Femur (tissue), 1 donor: ENCODE data around the gene DPP10.
"Not testable (repeated sequence)": the region's sequence is repeated elsewhere in the genome, so short reads cannot be mapped to it uniquely, and the experiment has no call there.

ENCODE experiments used
- DNase-seq: peaks from one replicate; pipeline ENCODE4 v3.0.0-alpha.2; 2017

Gene DPP10

GRCh38 chr2:115297056-115297455, 854.6 kb downstream of the DPP10 start:
- no peak for DNase-seq

GRCh38 chr2:115299199-115299598, 856.8 kb downstream of the DPP10 start:
- DNase-seq, result no peak

- DNase-seq, result no peak
These were observed 863.3 kb downstream of the DPP10 start for GRCh38 chr2:115305712-115306111.

DNA sequence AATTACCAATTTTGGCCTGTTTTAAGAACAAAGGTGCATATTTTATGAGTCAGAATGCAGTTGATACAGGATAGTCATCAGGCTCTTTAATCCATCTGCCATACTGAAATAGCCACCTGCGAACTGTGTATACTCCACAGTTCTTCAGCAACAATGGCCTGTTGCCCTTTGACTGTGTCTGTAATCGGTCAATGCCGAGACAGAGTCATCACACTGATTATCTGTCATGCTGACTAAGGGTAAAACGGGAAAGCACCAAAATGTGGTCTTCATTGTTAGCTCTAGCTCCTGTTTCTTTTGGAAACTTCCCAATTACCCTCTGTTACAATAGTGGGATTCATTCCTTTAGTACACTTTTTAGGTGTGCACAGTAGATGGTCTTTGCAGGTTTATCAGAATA, 871.7 kb downstream of the DPP10 start:
- no peak for DNase-seq

GRCh38 chr2:115327061-115327460, 884.6 kb downstream of the DPP10 start:
- DNase-seq, result no peak

DNA sequence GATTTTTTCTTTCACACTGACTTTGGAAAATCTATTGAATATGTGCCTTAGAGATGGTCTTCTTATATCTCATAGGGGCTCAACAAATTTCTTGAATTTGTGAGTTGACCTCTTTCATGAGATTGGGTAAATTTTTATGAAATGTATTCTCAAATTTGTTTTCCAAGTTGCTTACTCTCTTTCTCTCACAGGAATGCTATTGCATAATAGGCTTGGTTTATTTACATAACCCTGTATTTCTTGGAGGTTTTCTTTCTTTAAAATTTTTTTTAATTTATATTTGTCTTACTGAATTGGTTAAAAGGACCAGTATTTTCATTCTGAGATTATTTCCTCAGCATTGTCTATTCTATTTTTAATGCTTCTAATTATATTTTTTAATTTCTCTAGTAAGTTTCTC, 917.1 kb downstream of the DPP10 start:
- DNase-seq, result no peak

GRCh38 chr2:115364093-115364492, 921.7 kb downstream of the DPP10 start:
- DNase-seq, result no peak

GRCh38 chr2:115369400-115369799, 927.0 kb downstream of the DPP10 start:
- DNase-seq, result no peak

DNA sequence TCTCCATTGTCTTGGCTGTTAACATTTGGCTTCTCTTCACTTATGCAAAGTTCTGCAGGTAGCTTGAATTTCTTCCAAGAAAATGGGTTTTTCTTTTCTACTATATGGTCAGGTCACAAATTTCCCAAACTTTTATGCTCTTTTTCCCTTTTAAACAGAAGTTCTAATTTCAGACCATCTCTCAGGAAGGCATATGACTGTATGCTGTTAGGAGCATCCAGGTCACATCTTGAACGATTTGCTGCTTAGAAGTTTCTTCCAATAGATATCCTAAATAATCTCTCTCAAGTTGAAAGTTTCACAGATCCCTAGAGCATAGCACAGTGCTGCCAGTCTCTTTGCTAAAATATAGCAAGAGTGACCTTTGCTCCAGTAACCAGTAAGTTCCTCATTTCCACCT, 932.5 kb downstream of the DPP10 start:
- DNase-seq, result no peak

DNA sequence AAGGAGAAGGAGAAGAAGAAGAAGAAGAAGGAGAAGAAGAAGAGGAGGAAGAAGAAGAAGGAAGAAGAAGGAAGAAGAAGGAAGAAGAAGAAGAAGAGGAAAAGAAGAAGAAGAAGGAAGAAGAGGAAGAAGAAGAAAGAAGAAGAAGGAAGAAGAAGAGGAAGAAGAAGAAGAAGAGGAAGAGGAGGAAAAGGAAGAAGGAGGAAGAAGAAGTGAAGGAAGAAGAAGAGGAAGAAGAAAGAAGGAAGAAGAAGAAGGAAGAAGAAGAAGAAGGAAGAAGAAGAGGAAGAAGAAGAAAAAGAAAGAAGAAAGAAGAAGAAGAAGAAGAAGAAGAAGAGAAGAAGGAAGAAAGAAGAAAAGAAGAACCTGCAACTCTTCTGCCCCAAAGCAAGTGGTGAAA, 942.0 kb downstream of the DPP10 start:
- no peak for DNase-seq

DNA sequence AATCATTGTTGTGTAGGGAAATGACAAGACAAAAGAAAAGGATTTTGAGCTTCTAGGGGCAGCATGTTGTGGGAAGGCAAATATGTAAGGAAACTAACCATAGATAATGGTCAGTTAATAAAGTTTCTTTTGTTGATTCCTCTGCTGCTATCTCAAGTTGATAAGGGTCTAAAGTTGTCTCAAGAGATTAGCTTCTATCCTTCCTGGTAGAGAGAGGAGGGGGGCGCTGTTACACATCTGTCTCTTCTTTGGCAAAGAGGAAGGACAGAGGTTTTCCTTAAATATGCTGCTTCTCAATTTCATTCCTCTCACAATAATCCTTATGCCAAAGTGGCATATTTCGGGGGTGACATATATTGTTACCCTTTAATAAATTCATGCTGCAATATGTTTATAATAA, 944.0 kb downstream of the DPP10 start:
- DNase-seq, result no peak

- DNase-seq, result no peak
These were observed 946.6 kb downstream of the DPP10 start for GRCh38 chr2:115389024-115389423.

- DNase-seq, result no peak
These were observed 947.6 kb downstream of the DPP10 start for GRCh38 chr2:115389898-115390565.

- DNase-seq, result no peak
These were observed 954.1 kb downstream of the DPP10 start for GRCh38 chr2:115396579-115396978.

- no peak for DNase-seq
These were observed 958.5 kb downstream of the DPP10 start for GRCh38 chr2:115400940-115401339.

- no peak for DNase-seq
These were observed 970.1 kb downstream of the DPP10 start for GRCh38 chr2:115412501-115412900.

DNA sequence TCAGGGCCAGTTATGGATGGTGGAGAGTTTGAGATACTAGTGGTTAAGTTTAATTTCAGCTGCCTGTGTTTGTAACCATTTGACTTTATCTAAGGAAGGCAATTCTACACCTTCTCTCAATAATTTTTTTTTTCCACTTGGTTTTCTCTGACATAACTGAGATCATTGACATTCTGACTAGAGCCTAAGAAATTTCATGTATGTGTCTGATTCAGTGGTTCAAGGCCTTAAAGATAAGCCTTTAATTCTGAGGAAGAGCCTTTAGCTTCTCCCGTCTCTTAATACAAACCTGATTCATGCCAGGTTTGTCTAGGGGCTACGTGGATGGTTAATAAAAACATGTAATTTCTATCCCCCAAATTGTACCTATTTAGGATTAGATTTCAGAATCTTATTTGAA, 971.4 kb downstream of the DPP10 start:
- DNase-seq, result no peak

DNA sequence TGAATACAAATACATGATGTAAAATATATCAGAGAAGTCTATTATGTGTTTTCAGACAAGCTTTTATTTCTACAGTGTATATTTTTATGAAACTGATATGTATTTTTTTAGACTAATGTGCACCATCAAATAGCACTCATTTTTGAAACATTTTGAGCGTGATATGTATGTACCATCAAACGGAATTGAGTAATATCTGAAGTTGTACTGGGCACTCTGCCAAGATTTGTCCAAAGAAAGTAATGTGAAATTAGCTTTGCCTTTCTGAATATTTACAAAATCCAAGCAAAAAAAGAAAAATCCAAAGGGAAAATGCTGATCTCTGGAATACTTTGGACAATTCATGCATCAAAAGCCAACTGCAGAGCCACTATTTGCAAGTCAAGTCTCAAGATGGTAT, 972.0 kb downstream of the DPP10 start:
- DNase-seq, result no peak

DNA sequence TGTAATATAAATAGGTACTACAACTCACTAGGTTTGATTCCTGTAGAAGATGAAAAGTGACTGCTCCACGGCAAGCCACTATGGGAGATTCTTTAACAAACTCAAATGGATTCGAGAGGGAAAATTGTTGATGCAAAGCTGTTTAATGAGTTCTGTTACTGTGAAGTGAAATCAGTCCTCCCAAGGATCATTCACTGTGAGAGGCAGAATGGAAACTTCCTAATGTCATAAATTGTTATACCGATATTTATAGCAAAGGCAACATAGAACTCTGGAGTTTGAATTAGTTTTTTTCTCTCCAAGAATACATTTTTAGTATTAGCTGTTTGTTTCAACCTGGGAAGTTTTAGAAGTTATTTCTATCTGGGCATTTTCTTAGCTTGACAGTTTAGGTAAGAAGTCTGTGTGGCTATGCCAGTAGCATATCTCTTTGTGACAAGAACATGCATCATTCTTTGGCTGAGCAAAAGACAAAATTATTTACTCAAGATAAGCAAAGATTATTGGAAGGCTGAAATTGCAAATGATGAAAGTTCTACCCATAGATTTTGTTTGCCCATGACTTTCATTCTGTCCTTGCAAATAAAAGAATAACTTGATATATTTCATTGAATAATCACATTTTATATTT, 979.7 kb downstream of the DPP10 start:
- no peak for DNase-seq

GRCh38 chr2:115427436-115427835, 985.0 kb downstream of the DPP10 start:
- no peak for DNase-seq

DNA sequence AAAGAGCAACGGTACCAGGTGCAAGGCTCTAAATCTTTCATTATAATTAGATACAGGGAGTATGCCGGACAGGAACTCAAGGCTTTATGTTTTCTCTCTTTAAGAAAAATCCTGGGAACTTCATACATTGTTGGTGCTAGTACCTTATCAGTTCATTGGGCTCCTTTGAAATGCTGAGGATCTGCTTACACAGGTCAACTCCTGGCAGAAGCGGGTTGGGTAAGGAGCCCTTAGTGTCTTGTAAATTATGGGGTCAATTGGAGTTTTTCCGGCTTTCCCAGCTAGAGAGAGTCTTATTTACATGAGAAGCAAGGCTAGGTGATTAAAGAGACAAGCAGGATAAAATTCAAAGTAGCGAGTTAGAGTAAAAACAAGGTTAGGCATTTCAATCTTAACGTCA, 998.3 kb downstream of the DPP10 start:
- DNase-seq, result not testable (repeated sequence)

DNA sequence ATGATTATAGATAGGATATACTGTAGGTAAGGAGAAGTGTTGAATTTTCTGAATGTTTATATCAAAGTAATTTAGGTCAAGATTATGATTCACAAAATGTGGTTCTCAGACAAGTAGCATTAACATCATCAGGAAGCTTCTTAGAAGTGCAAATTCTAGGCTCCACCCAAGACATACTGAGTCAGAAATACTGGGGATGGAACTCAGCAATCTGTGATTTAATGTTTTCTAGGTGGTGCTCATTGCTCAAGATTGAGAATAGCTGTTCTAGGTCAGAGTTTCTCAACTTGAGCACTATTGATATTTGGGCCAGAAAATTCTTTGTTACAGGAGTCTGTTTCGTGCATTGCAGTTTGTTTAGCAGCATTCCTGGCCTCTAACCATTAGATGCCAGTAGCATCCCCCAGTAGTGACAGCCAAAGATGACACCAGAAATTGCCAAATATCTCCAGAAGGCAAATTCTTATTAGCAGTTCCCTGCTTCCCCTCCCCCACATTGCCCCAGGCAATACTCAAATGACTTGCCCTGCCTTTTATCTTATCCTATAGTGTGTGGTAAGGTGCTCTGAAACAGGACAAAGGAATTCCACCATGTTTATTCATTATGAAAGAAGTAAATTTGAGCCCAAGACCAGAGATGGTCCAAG, 1001.2 kb downstream of the DPP10 start:
- DNase-seq, result no peak

GRCh38 chr2:115460008-115460407, 1017.6 kb downstream of the DPP10 start:
- no peak for DNase-seq

GRCh38 chr2:115480741-115481140, 1038.3 kb downstream of the DPP10 start:
- no peak for DNase-seq

DNA sequence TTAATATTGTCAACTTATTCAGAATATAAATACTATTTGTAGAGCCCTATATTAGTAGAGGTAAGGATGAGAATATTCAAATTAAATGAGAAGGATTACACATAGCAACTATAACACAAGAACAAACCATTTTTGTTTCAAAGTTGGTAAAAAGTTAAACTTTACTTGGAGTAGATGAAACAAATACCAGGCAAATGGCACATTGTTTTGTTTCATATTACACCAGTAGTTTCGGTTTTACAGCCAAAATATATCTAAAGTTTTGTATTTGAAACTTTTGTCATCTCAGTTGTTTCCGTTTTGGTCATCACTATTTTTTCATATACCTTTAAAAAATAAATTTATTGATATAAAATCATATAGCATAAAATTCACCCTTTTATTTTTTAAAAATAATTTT, 1039.4 kb downstream of the DPP10 start:
- DNase-seq, result no peak
